ENCODE results near the gene LONRF2. TPM values are rescaled to one million over a fixed set of nuclear protein-coding genes. Genes with fewer than 3 reads are reported as not detected.

Gene LONRF2
- total RNA-seq, 1 experiment from 2014 or later = 1.6 TPM

GRCh38 chr2:100254646-100255210 lies 67.6 kb downstream of the LONRF2 start:
- Histone ChIP-seq H2AFZ (ENCODE audit: low read depth, low read length, poor library complexity, severe bottlenecking) (no peak overlapping the region), H3K9me3 (ENCODE audit: control insufficient read depth in 1 of 2, insufficient read depth in 1 of 2, low read depth in 1 of 2, low read length in 2 of 2) (no peaks in the 10 kb centered on the region), H3K79me2 (ENCODE audit: insufficient read depth, low read length) (no peaks in the 10 kb centered on the region), H4K20me1 (ENCODE audit: insufficient read depth) (no peaks in the 10 kb centered on the region), H3K27me3 (ENCODE audit: insufficient read depth, low read length) (no peaks in the 10 kb centered on the region), H3K9me2 (ENCODE audit: insufficient read depth) (no peaks in the 10 kb centered on the region), H3K4me3 (replicated peaks in 1 of 2; ENCODE audit: low read depth in 1 of 2, low read length in 2 of 2) (no peak overlapping the region), H3K27ac (ENCODE audit: low read depth, low read length) (no peak overlapping the region), H3K36me3 (ENCODE audit: control insufficient read depth in 1 of 2, insufficient read depth in 2 of 2, low read length in 2 of 2) (no peaks in the 10 kb centered on the region), H3K9ac (ENCODE audit: low read length) (no peak overlapping the region), H3K4me1 (ENCODE audit: control insufficient read depth in 1 of 2, insufficient read depth in 2 of 2, low read length in 2 of 2) (no peaks in the 10 kb centered on the region), H3K4me2 (ENCODE audit: low read length) (no peak overlapping the region)
- RAD21 ChIA-PET (ENCODE audit: low non-redundant PET in 1 of 2, low total read pairs in 2 of 2, uncharacterized antibody in 2 of 2, unreplicated experiment in 2 of 2) = no interaction called here
- TF ChIP-seq SP1 (IDR thresholded peaks at IDR 0.05; ENCODE audit: low read depth) (no peak), TCF7L2 (IDR thresholded peaks at IDR 0.05; ENCODE audit: borderline replicate concordance, extremely low read depth, insufficient read depth, insufficient read length) (no peak), MAX (IDR thresholded peaks at IDR 0.05) (no peak), CEBPB (IDR thresholded peaks at IDR 0.05; ENCODE audit: low read depth) (no peak)
- DNase-seq (ENCODE audit: low read depth, low spot score) = no peak
- intact Hi-C loops (cut with micrococcal nuclease) = no loop called here
- ATAC-seq = no peak
- POLR2A ChIA-PET = no interaction called here
- CTCF ChIA-PET = no interaction called here
- BruUV-seq (replicated peaks) = no TSS peak

- TF ChIP-seq SP1 (IDR thresholded peaks at IDR 0.05; ENCODE audit: low read depth) = no peak
- TF ChIP-seq ZFX (IDR thresholded peaks at IDR 0.05) = no peak
- TF ChIP-seq EZH2phosphoT487 (IDR thresholded peaks at IDR 0.05; ENCODE audit: borderline replicate concordance) = no peak
- TF ChIP-seq POLR2A (IDR thresholded peaks at IDR 0.05; ENCODE audit: borderline replicate concordance, extremely low read depth, insufficient read depth, insufficient read length) = no peak
- no peak for TF ChIP-seq ZBTB33 (IDR thresholded peaks at IDR 0.05; ENCODE audit: extremely low read depth, insufficient replicate concordance, low read length)
- TF ChIP-seq RAD21 (IDR thresholded peaks at IDR 0.05; ENCODE audit: low read depth) = no peak
- TF ChIP-seq TCF7L2 (IDR thresholded peaks at IDR 0.05; ENCODE audit: borderline replicate concordance, extremely low read depth, insufficient read depth, insufficient read length) = no peak
- ChIA-PET POLR2A (no interaction called here), CTCF (no interaction called here), RAD21 (ENCODE audit: low non-redundant PET in 1 of 2, low total read pairs in 2 of 2, uncharacterized antibody in 2 of 2, unreplicated experiment in 2 of 2) (no interaction called here)
- H3K27ac ChIP-seq (ENCODE audit: low read depth, low read length) = no peak overlapping the region
- H3K9ac ChIP-seq (ENCODE audit: low read length) = no peak overlapping the region
- no peaks in the 10 kb centered on the region for H3K27me3 ChIP-seq (ENCODE audit: insufficient read depth, low read length)
- H2AFZ ChIP-seq (ENCODE audit: low read depth, low read length, poor library complexity, severe bottlenecking) = no peak overlapping the region
- H3K36me3 ChIP-seq (ENCODE audit: control insufficient read depth in 1 of 2, insufficient read depth in 2 of 2, low read length in 2 of 2) = no peaks in the 10 kb centered on the region
- intact Hi-C loops (cut with micrococcal nuclease) = no loop called here
- H3K79me2 ChIP-seq (ENCODE audit: insufficient read depth, low read length) = no peaks in the 10 kb centered on the region
- H3K4me2 ChIP-seq (ENCODE audit: low read length) = no peak overlapping the region
- no peaks in the 10 kb centered on the region for H3K9me3 ChIP-seq (ENCODE audit: control insufficient read depth in 1 of 2, insufficient read depth in 1 of 2, low read depth in 1 of 2, low read length in 2 of 2)
- no TSS peak for BruUV-seq (replicated peaks)
- no peaks in the 10 kb centered on the region for H4K20me1 ChIP-seq (ENCODE audit: insufficient read depth)
- no peaks in the 10 kb centered on the region for H3K9me2 ChIP-seq (ENCODE audit: insufficient read depth)
- ATAC-seq = no peak
- H3K4me1 ChIP-seq (ENCODE audit: control insufficient read depth in 1 of 2, insufficient read depth in 2 of 2, low read length in 2 of 2) = no peaks in the 10 kb centered on the region
- DNase-seq (ENCODE audit: low read depth, low spot score) = no peak
- H3K4me3 ChIP-seq (replicated peaks in 1 of 2; ENCODE audit: low read depth in 1 of 2, low read length in 2 of 2) = no peak overlapping the region
Measured at GRCh38 chr2:100253786-100254185, 68.5 kb downstream of the LONRF2 start.

Data from HCT116 (cell line).